ENCODE measurements around the gene AKAP8.

DNA sequence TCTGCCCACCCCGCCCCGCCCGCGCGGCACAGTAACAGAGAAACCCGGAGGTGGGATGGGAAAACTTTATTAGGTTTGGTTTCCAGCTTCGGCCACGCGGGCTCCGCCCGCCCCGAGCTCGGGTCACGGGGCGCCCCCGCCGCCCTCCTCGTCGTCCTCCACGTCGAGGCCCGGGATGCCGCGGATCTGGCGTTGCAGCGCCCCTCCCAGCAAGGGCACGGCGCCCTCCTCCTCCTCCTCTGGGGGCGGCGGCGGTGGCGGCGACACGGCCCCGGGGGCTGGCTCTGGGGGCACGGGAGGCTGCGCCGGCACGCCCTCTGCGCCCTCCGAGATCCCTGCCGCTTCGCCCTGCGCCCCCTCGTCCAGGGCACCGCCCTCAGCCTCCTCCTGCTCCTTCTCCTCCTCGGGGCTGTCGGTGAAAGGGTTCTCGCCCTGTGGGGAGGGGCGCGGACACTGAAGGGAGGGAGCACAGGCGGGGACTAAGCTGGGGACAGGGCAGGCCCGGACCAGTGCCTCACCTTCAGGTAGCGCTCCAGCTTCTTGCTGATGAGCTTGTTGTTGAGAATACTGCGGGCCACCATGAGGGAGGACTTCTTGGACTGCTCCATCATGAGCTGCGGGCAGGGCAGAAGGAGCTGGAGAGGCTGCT is 536 bp upstream of the AKAP8 start:
- no peak for TF ChIP-seq POLR2A (IDR thresholded peaks at IDR 0.05)
- TF ChIP-seq, protein P1, sequence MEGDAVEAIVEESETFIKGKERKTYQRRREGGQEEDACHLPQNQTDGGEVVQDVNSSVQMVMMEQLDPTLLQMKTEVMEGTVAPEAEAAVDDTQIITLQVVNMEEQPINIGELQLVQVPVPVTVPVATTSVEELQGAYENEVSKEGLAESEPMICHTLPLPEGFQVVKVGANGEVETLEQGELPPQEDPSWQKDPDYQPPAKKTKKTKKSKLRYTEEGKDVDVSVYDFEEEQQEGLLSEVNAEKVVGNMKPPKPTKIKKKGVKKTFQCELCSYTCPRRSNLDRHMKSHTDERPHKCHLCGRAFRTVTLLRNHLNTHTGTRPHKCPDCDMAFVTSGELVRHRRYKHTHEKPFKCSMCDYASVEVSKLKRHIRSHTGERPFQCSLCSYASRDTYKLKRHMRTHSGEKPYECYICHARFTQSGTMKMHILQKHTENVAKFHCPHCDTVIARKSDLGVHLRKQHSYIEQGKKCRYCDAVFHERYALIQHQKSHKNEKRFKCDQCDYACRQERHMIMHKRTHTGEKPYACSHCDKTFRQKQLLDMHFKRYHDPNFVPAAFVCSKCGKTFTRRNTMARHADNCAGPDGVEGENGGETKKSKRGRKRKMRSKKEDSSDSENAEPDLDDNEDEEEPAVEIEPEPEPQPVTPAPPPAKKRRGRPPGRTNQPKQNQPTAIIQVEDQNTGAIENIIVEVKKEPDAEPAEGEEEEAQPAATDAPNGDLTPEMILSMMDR (IDR thresholded peaks at IDR 0.05), result peak in 2 of 4 experiments; percentile 20 to 39
- no peak for TF ChIP-seq EP300 (IDR thresholded peaks at IDR 0.05)
- no peak for TF ChIP-seq POLR2AphosphoS5 (IDR thresholded peaks at IDR 0.05)
